Spinal cord (tissue), 4 donors: Measurements from ENCODE around the gene PFDN4. TPM values are rescaled to one million over a fixed set of nuclear protein-coding genes. Genes with fewer than 3 reads are reported as not detected.

Experiments used
- polyA plus RNA-seq, 2 donors: library from polyadenylated mRNA; unstranded; fragments of 120-200 nt; gene quantifications; one replicate each; pipeline ENCODE4 v1.2.1, GENCODE V29; 2013; ENCODE audit not compliant: insufficient read length in 2 of 2
- total RNA-seq, 2 donors: library from RNA; depleted of rRNA in 1 of 2; stranded (reverse); fragments of 120-200 nt in 1 of 2; fragments of >200 nt in 1 of 2; gene quantifications; one replicate each; pipeline versions ENCODE4 v1.2.3 to v1.2.4, GENCODE V29; 2013 to 2014

Gene PFDN4
- total and polyA plus RNA-seq, 4 donors = 69.8 to 89.7 (median 80.8) TPM

Other genes starting within 250 kb of the PFDN4 start
- gene BCAS1, start 137.5 kb upstream of the PFDN4 start, total RNA-seq = 100 to 1,000 TPM in 1 of 2 donors, 10 to 100 TPM in 1; 93.3 to 109 TPM
- 100 to 1,000 TPM; 268 to 402 TPM for gene BCAS1, start 137.5 kb upstream of the PFDN4 start, polyA plus RNA-seq
- gene CYP24A1, start 34.1 kb upstream of the PFDN4 start, total RNA-seq = under 1 TPM; 0.28 to 0.69 TPM
- 1 to 10 TPM; 1.1 to 1.2 TPM for gene CYP24A1, start 34.1 kb upstream of the PFDN4 start, polyA plus RNA-seq